ENCODE measurements around the gene FAHD2B.
A peak's percentile ranks its signal among the peaks of the same experiment; 100 is the strongest.
"Not testable (repeated sequence)": the region's sequence is repeated elsewhere in the genome, so short reads cannot be mapped to it uniquely, and the experiment has no call there.

The FAHD2B gene

DNA sequence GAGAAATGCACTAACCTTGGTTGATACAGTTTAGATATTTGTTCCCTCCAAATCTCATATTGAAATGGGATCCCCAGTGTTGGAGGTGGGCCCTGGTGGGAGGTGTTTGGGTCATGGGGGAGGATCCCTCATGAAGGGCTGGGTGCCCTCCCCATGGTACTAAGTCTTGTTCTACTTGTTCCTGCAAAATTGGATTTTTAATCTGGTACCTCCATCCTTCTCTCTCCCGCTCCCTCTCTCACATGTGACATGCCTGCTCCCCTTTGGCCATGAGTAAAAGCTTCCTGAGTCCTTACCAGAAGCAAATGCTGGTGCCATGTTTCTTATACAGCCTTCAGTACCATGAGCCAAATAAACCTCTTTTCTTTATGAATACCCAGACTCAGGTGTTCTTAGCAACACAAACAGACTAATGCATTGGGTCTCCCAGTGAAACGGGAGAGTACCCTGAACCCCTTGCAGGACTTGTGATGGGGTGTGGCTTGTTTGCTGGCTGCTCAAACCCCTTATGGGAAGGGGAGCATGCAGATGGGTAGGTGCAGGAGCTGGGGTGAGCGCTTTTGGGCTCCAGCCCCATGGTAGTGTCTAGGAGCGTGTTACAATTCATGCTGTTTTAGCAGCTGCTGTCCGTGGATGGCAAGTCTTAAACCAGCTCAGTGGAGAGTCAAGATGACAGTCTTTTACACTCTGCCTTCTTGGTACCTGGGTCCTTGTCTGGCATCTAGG lies 27.2 kb downstream of the FAHD2B start:
- no peak overlapping the region for H3K9ac ChIP-seq (ENCODE audit: low read length)
- H3K4me1 ChIP-seq (ENCODE audit: control insufficient read depth, insufficient read depth, low read length): no peaks in the 10 kb centered on the region
- H3K36me3 ChIP-seq (ENCODE audit: control insufficient read depth, insufficient read depth, low read length, severe bottlenecking): no peaks in the 10 kb centered on the region
- DNase-seq (ENCODE audit: low read depth): peak; percentile 1
- H3K27me3 ChIP-seq (replicated peaks; ENCODE audit: control insufficient read depth, insufficient read depth, low read length): peaks cover 12% of the 10 kb centered on the region
- no peak overlapping the region for H3K4me3 ChIP-seq (ENCODE audit: low read length)
- peaks cover 8% of the 10 kb centered on the region for H3K9me3 ChIP-seq (ENCODE audit: control insufficient read depth, low read length)

DNA sequence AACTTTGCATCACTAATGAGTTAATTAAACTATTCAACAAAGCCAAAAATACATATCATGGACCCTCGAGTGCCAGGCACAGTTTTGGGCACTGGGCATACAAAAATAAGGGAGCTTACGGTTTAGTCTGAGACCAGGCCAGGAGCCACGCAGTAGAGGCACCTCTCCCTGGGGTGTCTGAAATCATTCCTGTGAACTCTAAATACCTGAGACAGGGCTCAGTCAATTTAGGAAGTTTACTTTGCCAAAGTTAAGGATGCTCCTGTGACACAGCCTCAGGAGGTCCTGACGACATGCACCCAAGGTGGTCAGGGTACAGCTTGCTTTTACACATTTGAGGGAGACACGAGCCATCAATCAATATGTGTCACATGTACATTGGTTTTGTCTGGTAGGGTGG lies 28.7 kb downstream of the FAHD2B start:
- H3K4me1 ChIP-seq (ENCODE audit: control insufficient read depth, insufficient read depth, low read length); H3K9me3 ChIP-seq (ENCODE audit: control insufficient read depth, low read length); H3K9ac ChIP-seq (ENCODE audit: low read length); H3K4me3 ChIP-seq (ENCODE audit: low read length); DNase-seq (ENCODE audit: low read depth); H3K36me3 ChIP-seq (ENCODE audit: control insufficient read depth, insufficient read depth, low read length, severe bottlenecking): not testable (repeated sequence)
- peaks cover 12% of the 10 kb centered on the region for H3K27me3 ChIP-seq (replicated peaks; ENCODE audit: control insufficient read depth, insufficient read depth, low read length)

DNA sequence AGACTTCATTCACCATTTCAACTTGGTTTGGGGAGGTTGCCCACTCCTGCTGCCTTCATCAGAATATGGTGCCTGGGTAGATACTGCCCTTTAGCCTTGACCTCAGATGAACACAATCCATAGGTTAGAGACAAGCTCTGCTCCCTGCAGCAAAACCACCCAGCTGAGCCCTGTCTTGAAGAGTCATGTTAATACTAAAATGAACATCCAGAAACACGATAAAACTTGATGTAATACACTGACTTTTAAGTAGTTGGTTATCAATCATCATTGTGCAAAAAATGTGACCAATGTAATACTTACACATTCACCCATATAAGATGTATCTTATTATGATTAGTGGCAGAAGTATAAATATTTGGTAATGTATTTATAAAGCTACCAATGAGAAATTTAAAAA lies 32.7 kb downstream of the FAHD2B start:
- H3K27me3 ChIP-seq (replicated peaks; ENCODE audit: control insufficient read depth, insufficient read depth, low read length): not testable (repeated sequence)

DNA sequence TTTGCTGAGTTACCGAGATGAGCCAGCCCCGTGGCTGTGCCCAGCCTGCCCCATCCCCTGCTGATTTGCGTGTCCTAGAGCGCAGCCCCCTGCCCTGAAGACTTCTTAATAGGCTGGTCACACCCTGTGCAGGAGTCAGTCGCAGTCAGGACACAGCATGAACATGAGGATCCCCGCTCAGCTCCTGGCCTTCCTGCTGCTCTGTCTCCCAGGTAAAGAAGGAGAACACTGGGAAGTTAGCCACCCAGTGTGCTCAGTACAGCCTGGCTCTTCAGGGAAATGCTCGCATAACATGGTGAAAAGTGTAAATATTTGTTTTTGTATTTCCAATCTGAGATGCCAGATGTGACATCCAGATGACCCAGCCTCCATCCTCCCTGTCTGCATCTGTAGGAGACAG lies 34.9 kb downstream of the FAHD2B start:
- not testable (repeated sequence) for H3K4me3 ChIP-seq (ENCODE audit: low read length); H3K36me3 ChIP-seq (ENCODE audit: control insufficient read depth, insufficient read depth, low read length, severe bottlenecking); H3K4me1 ChIP-seq (ENCODE audit: control insufficient read depth, insufficient read depth, low read length); H3K27me3 ChIP-seq (replicated peaks; ENCODE audit: control insufficient read depth, insufficient read depth, low read length); DNase-seq (ENCODE audit: low read depth); H3K9me3 ChIP-seq (ENCODE audit: control insufficient read depth, low read length); H3K9ac ChIP-seq (ENCODE audit: low read length)

More for the DNA sequence above, 32.7 kb downstream of the FAHD2B start:
- not testable (repeated sequence) for DNase-seq (ENCODE audit: low read depth); H3K4me3 ChIP-seq (ENCODE audit: low read length); H3K36me3 ChIP-seq (ENCODE audit: control insufficient read depth, insufficient read depth, low read length, severe bottlenecking); H3K4me1 ChIP-seq (ENCODE audit: control insufficient read depth, insufficient read depth, low read length); H3K9me3 ChIP-seq (ENCODE audit: control insufficient read depth, low read length); H3K9ac ChIP-seq (ENCODE audit: low read length)

DNA sequence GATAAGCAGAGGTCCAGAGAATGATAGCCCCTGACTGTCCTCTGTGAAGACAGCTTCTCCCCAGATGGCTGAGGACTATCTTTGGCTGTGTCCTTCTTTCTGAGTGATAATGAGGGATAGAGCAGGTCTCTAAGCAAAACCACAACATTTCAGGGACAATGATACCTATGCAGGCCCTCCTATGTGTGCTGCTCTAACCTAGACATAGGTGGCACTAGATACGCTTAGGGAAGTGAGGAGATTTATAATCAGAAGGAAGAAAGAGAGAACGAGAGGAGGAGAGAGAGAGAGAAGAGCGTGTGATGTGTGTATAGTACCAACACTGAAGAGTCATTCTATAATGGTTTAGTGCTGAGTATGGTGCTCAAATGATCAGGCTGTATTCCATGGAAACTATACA lies 38.5 kb downstream of the FAHD2B start:
- not testable (repeated sequence) for H3K9me3 ChIP-seq (ENCODE audit: control insufficient read depth, low read length); H3K27me3 ChIP-seq (replicated peaks; ENCODE audit: control insufficient read depth, insufficient read depth, low read length); H3K9ac ChIP-seq (ENCODE audit: low read length); H3K36me3 ChIP-seq (ENCODE audit: control insufficient read depth, insufficient read depth, low read length, severe bottlenecking); H3K4me1 ChIP-seq (ENCODE audit: control insufficient read depth, insufficient read depth, low read length); DNase-seq (ENCODE audit: low read depth); H3K4me3 ChIP-seq (ENCODE audit: low read length)

DNA sequence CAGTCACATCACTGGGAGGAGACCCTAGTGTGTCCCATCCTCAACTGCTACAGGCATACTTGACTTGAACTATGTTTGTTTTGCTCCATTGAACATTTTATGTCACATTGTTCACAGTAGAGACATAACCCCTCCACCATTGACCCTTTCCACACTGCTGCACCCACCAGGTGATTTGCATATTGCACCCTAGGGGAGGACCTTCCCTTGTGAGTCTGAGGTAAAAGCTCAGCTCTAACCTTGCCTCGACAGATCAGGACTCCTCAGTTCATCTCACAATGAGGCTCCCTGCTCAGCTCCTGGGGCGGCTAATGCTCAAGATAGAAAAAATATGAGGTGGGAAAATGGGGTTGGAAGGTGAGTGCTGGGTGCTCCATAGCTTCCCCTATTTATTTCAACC lies 44.6 kb downstream of the FAHD2B start:
- not testable (repeated sequence) for DNase-seq (ENCODE audit: low read depth); H3K4me3 ChIP-seq (ENCODE audit: low read length); H3K36me3 ChIP-seq (ENCODE audit: control insufficient read depth, insufficient read depth, low read length, severe bottlenecking); H3K4me1 ChIP-seq (ENCODE audit: control insufficient read depth, insufficient read depth, low read length); H3K27me3 ChIP-seq (replicated peaks; ENCODE audit: control insufficient read depth, insufficient read depth, low read length); H3K9ac ChIP-seq (ENCODE audit: low read length); H3K9me3 ChIP-seq (ENCODE audit: control insufficient read depth, low read length)

DNA sequence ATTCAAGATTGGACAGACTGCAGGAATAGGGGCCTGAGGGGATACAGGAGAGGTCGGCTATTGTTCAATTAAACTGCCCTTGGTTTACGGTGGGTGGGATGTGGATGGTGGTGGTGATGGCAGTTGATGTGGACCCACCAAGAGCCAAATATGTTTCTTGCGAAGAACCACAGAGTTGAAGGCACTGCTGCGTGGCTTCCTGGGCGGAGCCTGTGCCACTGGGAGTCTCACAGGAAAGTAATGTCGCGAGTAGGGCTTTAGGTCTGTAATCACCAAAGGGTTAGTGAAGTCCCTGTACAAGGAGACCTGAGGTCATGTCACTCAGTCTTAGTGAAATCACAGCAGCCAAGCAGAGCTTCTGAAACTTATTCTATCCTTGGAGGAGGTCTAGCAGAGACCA lies 46.2 kb downstream of the FAHD2B start:
- H3K36me3 ChIP-seq (ENCODE audit: control insufficient read depth, insufficient read depth, low read length, severe bottlenecking); H3K4me1 ChIP-seq (ENCODE audit: control insufficient read depth, insufficient read depth, low read length); H3K27me3 ChIP-seq (replicated peaks; ENCODE audit: control insufficient read depth, insufficient read depth, low read length); H3K4me3 ChIP-seq (ENCODE audit: low read length); H3K9ac ChIP-seq (ENCODE audit: low read length); DNase-seq (ENCODE audit: low read depth); H3K9me3 ChIP-seq (ENCODE audit: control insufficient read depth, low read length): not testable (repeated sequence)

DNA sequence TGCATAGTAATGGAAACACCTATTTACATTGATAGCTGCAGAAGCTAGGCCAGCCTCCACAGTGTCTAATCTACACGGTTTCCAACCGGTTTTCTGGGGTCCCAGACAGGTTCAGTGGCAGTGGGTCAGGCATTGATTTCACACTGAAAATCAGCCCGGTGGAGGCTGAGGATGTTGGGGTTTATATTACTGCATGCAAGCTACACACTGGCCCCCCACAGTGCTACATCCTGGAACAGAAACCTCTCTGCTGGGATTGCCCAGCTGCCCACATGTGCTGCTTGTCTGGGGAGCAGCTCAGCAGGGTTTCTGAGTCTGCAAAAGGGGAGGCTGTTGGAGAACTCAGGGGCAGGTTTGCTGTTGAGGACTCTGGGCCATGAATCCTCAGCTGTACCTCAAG lies 48.0 kb downstream of the FAHD2B start:
- not testable (repeated sequence) for H3K27me3 ChIP-seq (replicated peaks; ENCODE audit: control insufficient read depth, insufficient read depth, low read length); H3K4me1 ChIP-seq (ENCODE audit: control insufficient read depth, insufficient read depth, low read length); H3K36me3 ChIP-seq (ENCODE audit: control insufficient read depth, insufficient read depth, low read length, severe bottlenecking); H3K9me3 ChIP-seq (ENCODE audit: control insufficient read depth, low read length); DNase-seq (ENCODE audit: low read depth); H3K4me3 ChIP-seq (ENCODE audit: low read length); H3K9ac ChIP-seq (ENCODE audit: low read length)

DNA sequence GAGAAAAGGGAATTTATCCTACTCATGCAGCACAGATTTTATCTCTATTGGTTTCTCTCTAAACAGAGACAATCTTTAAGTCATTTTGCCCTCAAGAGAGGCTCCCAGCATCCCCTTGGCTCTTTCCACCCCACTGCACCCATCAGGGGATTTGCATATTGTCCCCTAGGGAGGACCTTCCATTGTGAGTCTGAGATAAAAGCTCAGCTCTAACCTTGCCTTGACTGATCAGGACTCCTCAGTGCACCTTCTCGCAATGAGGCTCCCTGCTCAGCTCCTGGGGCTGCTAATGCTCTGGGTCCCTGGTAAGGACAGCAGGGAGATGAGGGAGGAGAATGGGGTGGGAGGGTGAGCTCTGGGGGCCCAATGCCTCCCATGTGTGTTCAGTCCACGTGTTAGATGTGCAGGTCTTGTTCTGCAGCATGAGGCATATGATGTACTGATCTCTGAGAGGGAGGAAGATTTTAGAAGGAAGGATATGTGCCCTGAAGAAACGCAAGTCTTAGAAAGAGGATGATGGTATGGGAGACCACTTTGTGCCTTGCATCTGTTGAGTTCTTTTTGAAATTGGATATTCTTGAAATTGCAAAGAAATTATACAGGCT lies 48.7 kb downstream of the FAHD2B start:
- not testable (repeated sequence) for H3K36me3 ChIP-seq (ENCODE audit: control insufficient read depth, insufficient read depth, low read length, severe bottlenecking); H3K9me3 ChIP-seq (ENCODE audit: control insufficient read depth, low read length); H3K4me1 ChIP-seq (ENCODE audit: control insufficient read depth, insufficient read depth, low read length); H3K27me3 ChIP-seq (replicated peaks; ENCODE audit: control insufficient read depth, insufficient read depth, low read length); H3K4me3 ChIP-seq (ENCODE audit: low read length); DNase-seq (ENCODE audit: low read depth); H3K9ac ChIP-seq (ENCODE audit: low read length)

Measured in adipocyte (in vitro differentiated cells).